NCI-H2171 treated with DMSO at 0.1 percent for 48 hours (cell line): ENCODE data around the gene FFAR1.
A peak's percentile ranks its signal among the peaks of the same experiment; 100 is the strongest.
"Not testable (repeated sequence)": the region's sequence is repeated elsewhere in the genome, so short reads cannot be mapped to it uniquely, and the experiment has no call there.

Experiments used
- DNase-seq: peaks from one replicate; lab custom pipeline; 2025; lab: John Stamatoyannopoulos, UW

The FFAR1 gene

GRCh38 chr19:35341565-35342225 is 6.0 kb upstream of the FFAR1 start:
- DNase-seq: no peak

GRCh38 chr19:35342430-35342829 is 5.3 kb upstream of the FFAR1 start:
- peak; percentile 41 for DNase-seq

GRCh38 chr19:35344511-35345031 is 3.1 kb upstream of the FFAR1 start:
- no peak for DNase-seq

- DNase-seq: no peak
Measured at GRCh38 chr19:35345671-35346111, 2.0 kb upstream of the FFAR1 start.

- no peak for DNase-seq
Measured at GRCh38 chr19:35346193-35347052, 1.3 kb upstream of the FFAR1 start.

GRCh38 chr19:35347930-35348298 is 212 bp downstream of the FFAR1 start:
- no peak for DNase-seq

GRCh38 chr19:35348911-35349611 is 1.4 kb downstream of the FFAR1 start:
- DNase-seq: no peak

GRCh38 chr19:35349614-35350521 is 2.2 kb downstream of the FFAR1 start:
- DNase-seq: no peak

GRCh38 chr19:35350591-35350990 is 2.9 kb downstream of the FFAR1 start:
- DNase-seq: peak; percentile 36

GRCh38 chr19:35351411-35352176 is 3.9 kb downstream of the FFAR1 start:
- no peak for DNase-seq

- DNase-seq: no peak
Measured at GRCh38 chr19:35352177-35352447, 4.4 kb downstream of the FFAR1 start.

GRCh38 chr19:35352448-35353304 is 5.0 kb downstream of the FFAR1 start:
- DNase-seq: peak; percentile 83

GRCh38 chr19:35353635-35354034 is 5.9 kb downstream of the FFAR1 start:
- DNase-seq: no peak

- DNase-seq: no peak
Measured at GRCh38 chr19:35354898-35355297, 7.2 kb downstream of the FFAR1 start.

GRCh38 chr19:35355791-35356460 is 8.2 kb downstream of the FFAR1 start:
- no peak for DNase-seq

GRCh38 chr19:35357867-35358573 is 10.3 kb downstream of the FFAR1 start, which contains the start of gene FFAR3:
Gene FFAR3, plus strand, starts transcription at chr19:35358460. Its CDS starts 431 bp downstream, at chr19:35358891.
- no peak for DNase-seq

- not testable (repeated sequence) for DNase-seq
Measured at GRCh38 chr19:35358834-35359233, 11.1 kb downstream of the FFAR1 start.

- not testable (repeated sequence) for DNase-seq
Measured at GRCh38 chr19:35359395-35359794, 11.7 kb downstream of the FFAR1 start.

- not testable (repeated sequence) for DNase-seq
Measured at GRCh38 chr19:35360081-35360480, 12.4 kb downstream of the FFAR1 start.
